Activated CD8-positive, alpha-beta memory T cell treated with anti-CD3 and anti-CD28 coated beads, Interleukin-2, amount 50 U/mL, for 4 hours (primary cell): ENCODE data around the gene TJAP1.
"Not testable (repeated sequence)": the region's sequence is repeated elsewhere in the genome, so short reads cannot be mapped to it uniquely, and the experiment has no call there.

Experiments
- DNase-seq: peaks from one replicate; pipeline ENCODE4 v3.0.0-alpha.2; 2020

The TJAP1 gene

GRCh38 chr6:43453831-43454230 is 23.5 kb upstream of the TJAP1 start:
- DNase-seq, result no peak

GRCh38 chr6:43454290-43454695 is 23.1 kb upstream of the TJAP1 start:
- DNase-seq, result peak; percentile 75

GRCh38 chr6:43454696-43455530 is 22.5 kb upstream of the TJAP1 start:
- DNase-seq, result peak; percentile 37

- peak; percentile 64 for DNase-seq
Observed at GRCh38 chr6:43455531-43456428, 21.6 kb upstream of the TJAP1 start, which contains the start of gene DLK2. TSS of gene DLK2 (minus strand) at chr6:43455548. CDS start at chr6:43454825, 723 bp downstream.

GRCh38 chr6:43457643-43458042 is 19.7 kb upstream of the TJAP1 start:
- no peak for DNase-seq

GRCh38 chr6:43458154-43458553 is 19.2 kb upstream of the TJAP1 start:
- DNase-seq, result not testable (repeated sequence)

- DNase-seq, result no peak
Observed at GRCh38 chr6:43459535-43459934, 17.8 kb upstream of the TJAP1 start.

GRCh38 chr6:43460032-43460431 is 17.3 kb upstream of the TJAP1 start:
- DNase-seq, result no peak

- DNase-seq, result no peak
Observed at GRCh38 chr6:43461936-43462335, 15.4 kb upstream of the TJAP1 start.

- DNase-seq, result no peak
Observed at GRCh38 chr6:43464337-43464736, 13.0 kb upstream of the TJAP1 start.

- no peak for DNase-seq
Observed at GRCh38 chr6:43465948-43466347, 11.4 kb upstream of the TJAP1 start.

- DNase-seq, result not testable (repeated sequence)
Observed at GRCh38 chr6:43467265-43467664, 10.1 kb upstream of the TJAP1 start.

GRCh38 chr6:43467752-43468151 is 9.6 kb upstream of the TJAP1 start:
- no peak for DNase-seq

- DNase-seq, result no peak
Observed at GRCh38 chr6:43468240-43468639, 9.1 kb upstream of the TJAP1 start.

GRCh38 chr6:43468748-43469681 is 8.4 kb upstream of the TJAP1 start:
- no peak for DNase-seq

- no peak for DNase-seq
Observed at GRCh38 chr6:43469947-43470346, 7.4 kb upstream of the TJAP1 start.

GRCh38 chr6:43471399-43471798 is 6.0 kb upstream of the TJAP1 start:
- DNase-seq, result no peak

- DNase-seq, result no peak
Observed at GRCh38 chr6:43472515-43472914, 4.9 kb upstream of the TJAP1 start.

GRCh38 chr6:43475516-43475915 is 1.9 kb upstream of the TJAP1 start:
- DNase-seq, result no peak

- no peak for DNase-seq
Observed at GRCh38 chr6:43476746-43477145, 624 bp upstream of the TJAP1 start.

- DNase-seq, result no peak
Observed at GRCh38 chr6:43478008-43478372, 620 bp downstream of the TJAP1 start.

- no peak for DNase-seq
Observed at GRCh38 chr6:43481075-43481474, 3.7 kb downstream of the TJAP1 start.
